Cardiac muscle cell (in vitro differentiated cells and primary cell): ENCODE data around the gene SPPL3. TPM values are rescaled to one million over a fixed set of nuclear protein-coding genes. Genes with fewer than 3 reads are reported as not detected.

Experiments
- DNase-seq, 2 donors: peaks; one replicate each; pipeline versions ENCODE4 v3.0.0 to v3.0.0-alpha.2; 2010 to 2017; ENCODE audit warnings: low read depth in 1 of 2, low spot score in 1 of 2
- H3K27ac ChIP-seq: fragments of 200-600 bp; sonication (generic); 2 replicates; pipeline ENCODE4 v1.5.1; 2016
- H3K27me3 ChIP-seq: fragments of 200-600 bp; sonication (generic); 2 replicates; pipeline ENCODE4 v1.6.0; 2016; ENCODE audit warnings: control low read depth
- H3K36me3 ChIP-seq: fragments of 200-600 bp; sonication (generic); 2 replicates; pipeline ENCODE4 v1.5.1; 2016; ENCODE audit warnings: control low read depth
- H3K4me1 ChIP-seq: fragments of 200-600 bp; sonication (generic); 2 replicates; pipeline ENCODE4 v1.8.1; 2017; ENCODE audit warnings: low read depth, mild to moderate bottlenecking, mixed run types
- H3K4me3 ChIP-seq: fragments of 200-600 bp; sonication (generic); 2 replicates; pipeline ENCODE4 v1.5.1; 2016; ENCODE audit warnings: mild to moderate bottlenecking
- H3K9me3 ChIP-seq: fragments of 200-600 bp; sonication (generic); 2 replicates; pipeline ENCODE4 v1.5.1; 2017; ENCODE audit warnings: low read depth, mild to moderate bottlenecking, control low read depth
- CTCF ChIP-seq: IDR thresholded peaks from 2 replicates; pipeline ENCODE4 v1.5.1; 2012; ENCODE audit warnings: low read depth, mild to moderate bottlenecking, low read length
- polyA plus RNA-seq: library from polyadenylated mRNA; unstranded; fragments of >200 nt; fragmentation: Nextera tagmentation; extraction: Ambion mirVana; gene quantifications from 2 replicates; pipeline ENCODE4 v1.2.1, GENCODE V29; 2016
- total RNA-seq: library from RNA; depleted of rRNA; stranded (reverse); fragments of >200 nt; gene quantifications from 2 replicates; pipeline ENCODE4 v1.2.3, GENCODE V29; 2016

SPPL3 gene
- total and polyA plus RNA-seq, 2 experiments from 2014 or later: 26.9 to 111 TPM

- H3K9me3 ChIP-seq: no peaks in the 10 kb centered on the region
- H3K4me3 ChIP-seq: no peak overlapping the region
- no peaks in the 10 kb centered on the region for H3K27me3 ChIP-seq
Measured at GRCh38 chr12:120862664-120863063, 41.5 kb downstream of the SPPL3 start.

GRCh38 chr12:120861074-120861795, 42.9 kb downstream of the SPPL3 start:
- H3K9me3 ChIP-seq: no peaks in the 10 kb centered on the region
- no peaks in the 10 kb centered on the region for H3K36me3 ChIP-seq
- no peaks in the 10 kb centered on the region for H3K27me3 ChIP-seq
- TF ChIP-seq CTCF: no peak
- H3K27ac ChIP-seq: no peak overlapping the region
- no peak for DNase-seq
- peaks cover 3% of the 10 kb centered on the region for H3K4me1 ChIP-seq
- no peak overlapping the region for H3K4me3 ChIP-seq

More at GRCh38 chr12:120862664-120863063, 41.5 kb downstream of the SPPL3 start:
- TF ChIP-seq CTCF: no peak
- Histone ChIP-seq H3K27ac (no peak overlapping the region), H3K36me3 (no peaks in the 10 kb centered on the region), H3K4me1 (peaks cover 3% of the 10 kb centered on the region)
- no peak for DNase-seq

GRCh38 chr12:120858306-120859088, 45.7 kb downstream of the SPPL3 start:
- Histone ChIP-seq H3K9me3 (no peaks in the 10 kb centered on the region), H3K4me1 (peaks cover 7% of the 10 kb centered on the region), H3K27ac (no peak overlapping the region), H3K36me3 (no peaks in the 10 kb centered on the region), H3K4me3 (no peak overlapping the region), H3K27me3 (no peaks in the 10 kb centered on the region)
- DNase-seq: no peak
- TF ChIP-seq CTCF: no peak

- Histone ChIP-seq H3K36me3 (no peaks in the 10 kb centered on the region), H3K4me1 (peaks cover 8% of the 10 kb centered on the region), H3K9me3 (no peaks in the 10 kb centered on the region), H3K27me3 (no peaks in the 10 kb centered on the region), H3K4me3 (no peak overlapping the region), H3K27ac (no peak overlapping the region)
- TF ChIP-seq CTCF: peak; percentile 43
- no peak for DNase-seq
Measured at GRCh38 chr12:120856980-120857379, 47.2 kb downstream of the SPPL3 start.

GRCh38 chr12:120855823-120856588, 48.2 kb downstream of the SPPL3 start:
- Histone ChIP-seq H3K27ac (peak overlapping the region; percentile 56), H3K4me3 (no peak overlapping the region), H3K27me3 (no peaks in the 10 kb centered on the region), H3K9me3 (no peaks in the 10 kb centered on the region), H3K36me3 (no peaks in the 10 kb centered on the region), H3K4me1 (peaks cover 18% of the 10 kb centered on the region)
- no peak for DNase-seq
- no peak for TF ChIP-seq CTCF
